ENCODE measurements around the gene ZNF324.

GRCh38 chr19:58455306-58455705 is 11.6 kb upstream of the ZNF324 start:
- no peak for TF ChIP-seq YY1 (IDR thresholded peaks at IDR 0.05; ENCODE audit: extremely low read depth, insufficient replicate concordance, low read depth, low read length)
- no peak for TF ChIP-seq EZH2 (IDR thresholded peaks at IDR 0.05)
- TF ChIP-seq POLR2AphosphoS5 (IDR thresholded peaks at IDR 0.05; ENCODE audit: low read depth, low read length) = no peak
- TF ChIP-seq, protein P1, sequence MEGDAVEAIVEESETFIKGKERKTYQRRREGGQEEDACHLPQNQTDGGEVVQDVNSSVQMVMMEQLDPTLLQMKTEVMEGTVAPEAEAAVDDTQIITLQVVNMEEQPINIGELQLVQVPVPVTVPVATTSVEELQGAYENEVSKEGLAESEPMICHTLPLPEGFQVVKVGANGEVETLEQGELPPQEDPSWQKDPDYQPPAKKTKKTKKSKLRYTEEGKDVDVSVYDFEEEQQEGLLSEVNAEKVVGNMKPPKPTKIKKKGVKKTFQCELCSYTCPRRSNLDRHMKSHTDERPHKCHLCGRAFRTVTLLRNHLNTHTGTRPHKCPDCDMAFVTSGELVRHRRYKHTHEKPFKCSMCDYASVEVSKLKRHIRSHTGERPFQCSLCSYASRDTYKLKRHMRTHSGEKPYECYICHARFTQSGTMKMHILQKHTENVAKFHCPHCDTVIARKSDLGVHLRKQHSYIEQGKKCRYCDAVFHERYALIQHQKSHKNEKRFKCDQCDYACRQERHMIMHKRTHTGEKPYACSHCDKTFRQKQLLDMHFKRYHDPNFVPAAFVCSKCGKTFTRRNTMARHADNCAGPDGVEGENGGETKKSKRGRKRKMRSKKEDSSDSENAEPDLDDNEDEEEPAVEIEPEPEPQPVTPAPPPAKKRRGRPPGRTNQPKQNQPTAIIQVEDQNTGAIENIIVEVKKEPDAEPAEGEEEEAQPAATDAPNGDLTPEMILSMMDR (IDR thresholded peaks at IDR 0.05 in 2 of 3, conservative IDR thresholded peaks at IDR 0.05 in 1 of 3; ENCODE audit: borderline replicate concordance in 1 of 3, insufficient read depth in 1 of 3, low read depth in 2 of 3, low read length in 2 of 3) = no peak
- TF ChIP-seq JUND (IDR thresholded peaks at IDR 0.05) = no peak
- TF ChIP-seq ZNF274 (IDR thresholded peaks at IDR 0.05; ENCODE audit: low read depth, low read length) = no peak
- TF ChIP-seq POLR2A (IDR thresholded peaks at IDR 0.05; ENCODE audit: borderline replicate concordance, extremely low read depth, insufficient read depth, insufficient read length) = no peak

Data from HCT116 (cell line).